ENCODE measurements around the gene S100B. TPM values are rescaled to one million over a fixed set of nuclear protein-coding genes. Genes with fewer than 3 reads are reported as not detected.

The S100B gene
- total and polyA plus RNA-seq, 2 donors (not counting 1 experiment from before 2014, with no cell fraction given), result 0.24 TPM; not detected in 1

GRCh38 chr21:46616656-46617055 is 11.8 kb upstream of the S100B start:
- Mint-ChIP-seq H3K4me1 (peaks cover under 1% of the 10 kb centered on the region), H3K27me3 (peaks cover 25% of the 10 kb centered on the region), H3K27ac (no peak overlapping the region), H3K4me3 (no peak overlapping the region), H3K9me3 (ENCODE audit: insufficient read depth) (no peaks in the 10 kb centered on the region)
- intact Hi-C loops (cut with micrococcal nuclease), result no loop called here
- Histone ChIP-seq H4K20me1 (ENCODE audit: control insufficient read depth, insufficient read depth, low read length, poor library complexity, severe bottlenecking) (no peaks in the 10 kb centered on the region), H2AFZ (ENCODE audit: insufficient read depth, low read depth, low read length, poor library complexity, severe bottlenecking) (no peak overlapping the region), H3K27me3 (replicated peaks in 1 of 4; ENCODE audit: control extremely low read depth in 1 of 4, control insufficient read depth in 3 of 4, insufficient read depth in 4 of 4, low read length in 3 of 4) (peaks cover 0 to 5% (median 0%) of the 10 kb centered on the region in 4 experiments), H3K4me3 (ENCODE audit: control extremely low read depth in 1 of 5, extremely low read depth in 1 of 5, insufficient read depth in 1 of 5, low read depth in 2 of 5, low read length in 4 of 5) (no peak overlapping the region), H3K4me2 (replicated peaks; ENCODE audit: low read depth, low read length, poor library complexity, severe bottlenecking) (no peak overlapping the region), H3K27ac (ENCODE audit: low read length in 2 of 2) (no peak overlapping the region), H3K9ac (ENCODE audit: low read length) (no peak overlapping the region), H3K9me3 (ENCODE audit: control extremely low read depth in 1 of 3, control insufficient read depth in 2 of 3, insufficient read depth in 1 of 3, low read length in 2 of 3) (peaks cover 0 to 1% (median 0%) of the 10 kb centered on the region in 3 donors), H3K4me1 (ENCODE audit: control insufficient read depth in 2 of 2, insufficient read depth in 2 of 2, low read length in 2 of 2) (peaks cover 0 to 1% of the 10 kb centered on the region in 2 donors), H3K79me2 (ENCODE audit: control insufficient read depth, insufficient read depth, low read length) (no peaks in the 10 kb centered on the region), H3K36me3 (replicated peaks in 1 of 2; ENCODE audit: control extremely low read depth in 1 of 2, control insufficient read depth in 1 of 2, extremely low read depth in 1 of 2, insufficient read depth in 2 of 2, low read length in 1 of 2) (no peaks in the 10 kb centered on the region)
- WGBS (ENCODE audit: insufficient coverage), result no CpG with 5 or more reads among the region's 1 CpG
- no peak for DNase-seq
- ATAC-seq (ENCODE audit: low read depth), result no peak
- ChIA-PET POLR2A (no interaction called here), CTCF (no interaction called here)
- TF ChIP-seq EZH2 (IDR thresholded peaks at IDR 0.05; ENCODE audit: borderline replicate concordance, insufficient read depth, low read depth, low read length, poor library complexity, severe bottlenecking), result no peak
- TF ChIP-seq CTCF (IDR thresholded peaks at IDR 0.05), result no peak

- H3K4me3 ChIP-seq (ENCODE audit: control extremely low read depth in 1 of 5, extremely low read depth in 1 of 5, insufficient read depth in 1 of 5, low read depth in 2 of 5, low read length in 4 of 5), result no peak overlapping the region
- no peak overlapping the region for H3K4me2 ChIP-seq (replicated peaks; ENCODE audit: low read depth, low read length, poor library complexity, severe bottlenecking)
- H3K9me3 Mint-ChIP-seq (ENCODE audit: insufficient read depth), result no peaks in the 10 kb centered on the region
- H3K9ac ChIP-seq (ENCODE audit: low read length), result no peak overlapping the region
- no peaks in the 10 kb centered on the region for H3K36me3 ChIP-seq (replicated peaks in 1 of 2; ENCODE audit: control extremely low read depth in 1 of 2, control insufficient read depth in 1 of 2, extremely low read depth in 1 of 2, insufficient read depth in 2 of 2, low read length in 1 of 2)
- DNase-seq, result no peak
- no peak overlapping the region for H2AFZ ChIP-seq (ENCODE audit: insufficient read depth, low read depth, low read length, poor library complexity, severe bottlenecking)
- no peak overlapping the region for H3K4me3 Mint-ChIP-seq
- no peaks in the 10 kb centered on the region for H3K4me1 Mint-ChIP-seq
- H3K9me3 ChIP-seq (ENCODE audit: control extremely low read depth in 1 of 3, control insufficient read depth in 2 of 3, insufficient read depth in 1 of 3, low read length in 2 of 3), result peaks cover under 1 to 2% (median 1%) of the 10 kb centered on the region in 3 donors
- H4K20me1 ChIP-seq (ENCODE audit: control insufficient read depth, insufficient read depth, low read length, poor library complexity, severe bottlenecking), result no peaks in the 10 kb centered on the region
- H3K27me3 ChIP-seq (replicated peaks in 1 of 4; ENCODE audit: control extremely low read depth in 1 of 4, control insufficient read depth in 3 of 4, insufficient read depth in 4 of 4, low read length in 3 of 4), result peaks cover 0 to 5% (median 0%) of the 10 kb centered on the region in 4 experiments
- H3K27ac Mint-ChIP-seq, result no peak overlapping the region
- POLR2A ChIA-PET, result no interaction called here
- CTCF ChIA-PET, result no interaction called here
- intact Hi-C loops (cut with micrococcal nuclease), result no loop called here
- TF ChIP-seq EZH2 (IDR thresholded peaks at IDR 0.05; ENCODE audit: borderline replicate concordance, insufficient read depth, low read depth, low read length, poor library complexity, severe bottlenecking), result no peak
- no peak for TF ChIP-seq CTCF (IDR thresholded peaks at IDR 0.05)
- no peaks in the 10 kb centered on the region for H3K4me1 ChIP-seq (ENCODE audit: control insufficient read depth in 2 of 2, insufficient read depth in 2 of 2, low read length in 2 of 2)
- H3K27me3 Mint-ChIP-seq, result peaks cover 25% of the 10 kb centered on the region
- no peaks in the 10 kb centered on the region for H3K79me2 ChIP-seq (ENCODE audit: control insufficient read depth, insufficient read depth, low read length)
- ATAC-seq (ENCODE audit: low read depth), result no peak
- WGBS (ENCODE audit: insufficient coverage), result 100% methylated on average over 1 of the region's 2 CpGs
- H3K27ac ChIP-seq (ENCODE audit: low read length in 2 of 2), result no peak overlapping the region
Observed at GRCh38 chr21:46616050-46616449, 11.2 kb upstream of the S100B start.

Data from B cell (primary cell).